ENCODE results near the gene PICALM. TPM values are rescaled to one million over a fixed set of nuclear protein-coding genes. Genes with fewer than 3 reads are reported as not detected.
A peak's percentile ranks its signal among the peaks of the same experiment; 100 is the strongest.

PICALM gene
- total RNA-seq, 1 donor from 2014 or later = 111 TPM

DNA sequence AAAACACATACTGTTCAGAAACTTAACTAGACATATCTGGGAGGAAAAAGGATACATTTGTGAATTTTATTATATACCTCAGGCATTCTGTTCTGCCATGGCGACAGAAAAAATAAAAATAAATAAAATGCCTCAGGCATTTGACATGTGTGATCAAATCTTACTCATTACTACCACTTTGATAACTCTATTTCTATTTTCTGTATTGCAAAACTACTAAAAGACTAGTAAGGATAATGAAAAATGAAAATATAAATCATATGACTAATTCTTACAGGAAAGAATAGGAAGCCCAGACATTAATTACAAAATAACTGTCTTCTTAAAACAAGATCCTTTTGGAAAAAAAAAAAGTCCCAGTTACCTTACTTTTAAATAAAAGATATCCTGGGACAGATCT, 5.3 kb downstream of the PICALM start:
- H3K4me3 Mint-ChIP-seq = peak overlapping the region; percentile 29

DNA sequence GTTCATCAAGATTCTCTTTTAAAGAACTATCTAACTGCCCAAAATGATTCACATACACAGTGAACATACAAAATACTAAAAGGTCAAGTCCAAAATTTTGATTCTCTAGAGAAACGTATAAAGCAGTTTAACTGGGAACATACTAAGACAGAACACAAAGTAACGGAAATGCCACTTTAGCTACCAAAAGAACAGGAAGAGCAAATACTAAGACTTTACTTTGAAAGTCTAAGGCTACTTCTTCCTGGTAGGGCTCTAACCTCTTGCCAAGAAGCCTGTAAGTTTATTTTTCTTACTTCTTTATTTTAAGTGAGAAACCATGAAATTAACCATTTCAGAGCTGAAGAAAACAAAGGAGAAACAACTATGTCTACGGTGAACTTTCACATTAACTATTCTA, 6.2 kb downstream of the PICALM start:
- H3K27ac Mint-ChIP-seq (ENCODE audit: unreplicated experiment) = no peak overlapping the region
- H3K4me1 Mint-ChIP-seq = peaks cover 61% of the 10 kb centered on the region
- H3K27me3 Mint-ChIP-seq (ENCODE audit: low read depth) = no peaks in the 10 kb centered on the region
- DNase-seq (ENCODE audit: low read depth, low spot score) = no peak
- no peaks in the 10 kb centered on the region for H3K36me3 Mint-ChIP-seq (ENCODE audit: low read depth)
- H3K9me3 Mint-ChIP-seq = no peaks in the 10 kb centered on the region
- no peak overlapping the region for H3K4me3 Mint-ChIP-seq
- TF ChIP-seq, protein P1, sequence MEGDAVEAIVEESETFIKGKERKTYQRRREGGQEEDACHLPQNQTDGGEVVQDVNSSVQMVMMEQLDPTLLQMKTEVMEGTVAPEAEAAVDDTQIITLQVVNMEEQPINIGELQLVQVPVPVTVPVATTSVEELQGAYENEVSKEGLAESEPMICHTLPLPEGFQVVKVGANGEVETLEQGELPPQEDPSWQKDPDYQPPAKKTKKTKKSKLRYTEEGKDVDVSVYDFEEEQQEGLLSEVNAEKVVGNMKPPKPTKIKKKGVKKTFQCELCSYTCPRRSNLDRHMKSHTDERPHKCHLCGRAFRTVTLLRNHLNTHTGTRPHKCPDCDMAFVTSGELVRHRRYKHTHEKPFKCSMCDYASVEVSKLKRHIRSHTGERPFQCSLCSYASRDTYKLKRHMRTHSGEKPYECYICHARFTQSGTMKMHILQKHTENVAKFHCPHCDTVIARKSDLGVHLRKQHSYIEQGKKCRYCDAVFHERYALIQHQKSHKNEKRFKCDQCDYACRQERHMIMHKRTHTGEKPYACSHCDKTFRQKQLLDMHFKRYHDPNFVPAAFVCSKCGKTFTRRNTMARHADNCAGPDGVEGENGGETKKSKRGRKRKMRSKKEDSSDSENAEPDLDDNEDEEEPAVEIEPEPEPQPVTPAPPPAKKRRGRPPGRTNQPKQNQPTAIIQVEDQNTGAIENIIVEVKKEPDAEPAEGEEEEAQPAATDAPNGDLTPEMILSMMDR (conservative IDR thresholded peaks at IDR 0.05) = no peak

More for the DNA sequence above, 5.3 kb downstream of the PICALM start:
- H3K9me3 Mint-ChIP-seq = no peaks in the 10 kb centered on the region
- DNase-seq (ENCODE audit: low read depth, low spot score) = no peak
- no peaks in the 10 kb centered on the region for H3K36me3 Mint-ChIP-seq (ENCODE audit: low read depth)
- H3K4me1 Mint-ChIP-seq = peaks cover 65% of the 10 kb centered on the region
- no peaks in the 10 kb centered on the region for H3K27me3 Mint-ChIP-seq (ENCODE audit: low read depth)
- TF ChIP-seq, protein P1 (conservative IDR thresholded peaks at IDR 0.05) = no peak
- no peak overlapping the region for H3K27ac Mint-ChIP-seq (ENCODE audit: unreplicated experiment)

DNA sequence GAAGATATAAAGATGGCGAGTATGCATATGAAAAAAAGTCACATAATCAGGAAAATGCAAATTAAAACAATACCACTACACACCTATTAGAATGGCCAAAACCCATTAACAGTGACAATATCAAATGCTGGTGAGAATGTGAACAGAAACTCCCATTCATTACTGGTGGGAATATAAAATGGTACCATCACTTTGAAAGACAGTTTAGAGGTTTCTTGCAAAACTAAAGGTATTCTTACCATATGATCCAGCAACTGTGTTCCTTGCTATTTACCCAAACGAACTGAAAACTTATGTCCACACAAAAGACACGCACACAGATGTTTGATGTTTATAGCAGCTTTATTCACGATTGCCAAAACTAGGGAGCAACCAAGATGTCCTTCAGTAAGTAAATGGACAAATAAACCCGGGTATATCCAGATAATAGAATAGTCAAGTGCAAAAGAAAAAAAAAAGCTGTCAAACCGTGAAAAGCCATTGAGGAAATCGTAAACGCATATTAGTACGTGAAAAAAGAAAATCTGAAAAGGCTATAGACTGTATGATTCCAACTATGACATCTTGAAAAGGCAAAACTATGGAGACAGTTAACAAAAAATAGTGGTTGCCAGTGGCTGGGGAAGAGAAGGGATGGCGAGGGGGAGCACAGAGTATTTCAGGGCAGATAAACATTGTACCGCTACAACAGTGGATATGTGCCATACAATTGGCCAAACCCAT, 7.2 kb downstream of the PICALM start:
- no peak for DNase-seq (ENCODE audit: low read depth, low spot score)
- TF ChIP-seq, protein P1 (conservative IDR thresholded peaks at IDR 0.05) = no peak
- H3K9me3 Mint-ChIP-seq = peaks cover 2% of the 10 kb centered on the region
- H3K27ac Mint-ChIP-seq (ENCODE audit: unreplicated experiment) = no peak overlapping the region
- peaks cover 2% of the 10 kb centered on the region for H3K36me3 Mint-ChIP-seq (ENCODE audit: low read depth)
- H3K27me3 Mint-ChIP-seq (ENCODE audit: low read depth) = no peaks in the 10 kb centered on the region
- H3K4me1 Mint-ChIP-seq = peaks cover 51% of the 10 kb centered on the region
- H3K4me3 Mint-ChIP-seq = no peak overlapping the region

DNA sequence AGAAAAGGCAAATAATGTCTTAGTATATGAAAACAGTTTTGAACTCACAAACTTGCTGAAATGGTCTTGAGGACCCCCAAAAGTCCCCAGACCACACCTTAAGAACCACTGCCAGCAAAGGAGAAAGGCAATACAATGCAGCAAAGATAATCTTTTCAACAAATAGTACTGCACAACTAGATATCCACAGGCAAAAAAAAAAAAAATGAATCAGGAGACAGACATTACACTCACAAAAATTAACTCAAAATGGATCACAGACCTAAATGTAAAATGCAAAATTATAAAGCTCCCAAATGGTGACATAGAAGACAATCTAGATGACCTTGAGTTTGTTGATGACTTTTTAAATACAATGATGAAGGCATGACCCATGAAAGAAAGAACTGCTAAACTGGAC, 8.3 kb downstream of the PICALM start:
- Mint-ChIP-seq H3K4me3 (no peak overlapping the region), H3K36me3 (ENCODE audit: low read depth) (peaks cover 2% of the 10 kb centered on the region), H3K9me3 (peaks cover 2% of the 10 kb centered on the region), H3K27ac (ENCODE audit: unreplicated experiment) (no peak overlapping the region), H3K4me1 (peaks cover 40% of the 10 kb centered on the region), H3K27me3 (ENCODE audit: low read depth) (no peaks in the 10 kb centered on the region)
- DNase-seq (ENCODE audit: low read depth, low spot score) = no peak
- TF ChIP-seq, protein P1 (conservative IDR thresholded peaks at IDR 0.05) = no peak

DNA sequence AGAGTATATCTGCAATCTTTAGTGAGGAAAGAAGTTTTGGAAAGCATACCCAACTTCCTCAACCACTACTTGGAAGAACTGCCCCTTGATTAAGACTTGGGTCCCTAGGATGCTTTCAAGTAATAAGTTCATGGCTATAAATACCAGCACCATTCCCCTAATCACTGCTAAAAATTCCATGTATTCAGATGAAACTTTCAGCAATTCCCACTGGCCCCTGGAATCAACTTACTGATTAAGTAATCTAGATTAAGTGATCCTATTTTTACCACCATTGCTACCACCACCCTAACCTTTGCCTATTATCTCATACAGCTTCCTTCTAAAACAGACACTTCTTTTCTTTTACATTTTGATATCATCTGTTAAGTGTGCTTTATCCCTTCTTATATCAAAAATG, 10.5 kb downstream of the PICALM start:
- no peak for DNase-seq (ENCODE audit: low read depth, low spot score)
- TF ChIP-seq, protein P1 (conservative IDR thresholded peaks at IDR 0.05) = no peak
- no peak overlapping the region for H3K4me3 Mint-ChIP-seq
- peaks cover 40% of the 10 kb centered on the region for H3K4me1 Mint-ChIP-seq
- H3K27ac Mint-ChIP-seq (ENCODE audit: unreplicated experiment) = no peak overlapping the region
- H3K36me3 Mint-ChIP-seq (ENCODE audit: low read depth) = peaks cover 2% of the 10 kb centered on the region
- peaks cover 2% of the 10 kb centered on the region for H3K9me3 Mint-ChIP-seq
- H3K27me3 Mint-ChIP-seq (ENCODE audit: low read depth) = no peaks in the 10 kb centered on the region
